ENCODE measurements around the gene C16orf95.

Gene C16orf95

DNA sequence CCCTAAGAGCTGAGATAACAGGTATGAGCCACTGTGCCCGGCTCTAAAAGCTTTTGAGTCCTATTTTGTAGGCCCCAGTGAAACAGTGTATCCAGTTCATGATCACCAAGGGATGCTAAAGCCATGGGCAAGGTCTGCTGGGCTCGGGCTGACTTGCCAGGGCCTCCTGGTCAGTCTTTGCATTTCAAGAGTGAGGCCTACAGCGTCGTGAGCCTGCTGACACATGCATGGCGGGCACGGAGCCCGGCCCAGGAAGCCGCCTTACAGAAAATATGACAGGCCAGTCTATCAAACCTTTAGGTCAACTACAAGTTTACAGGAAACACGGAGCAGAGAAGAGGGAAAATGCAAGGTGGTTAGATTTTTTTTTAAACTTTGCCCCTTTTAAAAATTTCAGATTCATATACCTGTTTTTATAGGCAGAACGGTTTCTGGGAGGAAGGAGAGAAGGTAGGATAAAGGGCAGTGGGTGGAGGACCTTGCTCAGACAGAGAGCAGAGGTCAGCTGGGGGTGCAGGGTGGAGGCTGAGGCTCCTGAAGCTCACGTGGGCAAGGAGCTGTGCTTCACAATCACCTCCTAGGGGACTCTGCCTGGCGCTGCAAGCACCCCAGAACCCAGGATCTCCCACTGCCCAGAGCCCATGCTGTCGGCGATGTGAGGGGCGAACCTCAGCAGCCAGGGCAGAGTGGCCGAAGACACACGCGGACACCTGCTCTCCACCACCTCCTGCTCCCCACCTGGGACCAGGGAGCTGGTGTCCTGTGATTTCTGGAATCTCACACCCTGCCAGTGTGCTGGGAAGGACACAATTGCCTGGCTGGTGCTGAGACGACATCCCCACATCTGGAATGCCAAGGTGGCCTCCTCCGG lies 21.3 kb downstream of the C16orf95 start:
- in situ Hi-C loops (cut with MboI; ENCODE audit: low sequenced_read_pairs): loop anchor here (25.0 kb wide), 1 partner anchor 734 kb away; the partner anchor contains the start of genes FOXC2 and MTHFSD

- in situ Hi-C loops (cut with MboI; ENCODE audit: low sequenced_read_pairs): loop anchor here (25.0 kb wide), 1 partner anchor 733 kb away; the partner anchor contains the start of genes FOXC2 and MTHFSD
These were observed 21.9 kb downstream of the C16orf95 start for GRCh38 chr16:87295259-87295658.

DNA sequence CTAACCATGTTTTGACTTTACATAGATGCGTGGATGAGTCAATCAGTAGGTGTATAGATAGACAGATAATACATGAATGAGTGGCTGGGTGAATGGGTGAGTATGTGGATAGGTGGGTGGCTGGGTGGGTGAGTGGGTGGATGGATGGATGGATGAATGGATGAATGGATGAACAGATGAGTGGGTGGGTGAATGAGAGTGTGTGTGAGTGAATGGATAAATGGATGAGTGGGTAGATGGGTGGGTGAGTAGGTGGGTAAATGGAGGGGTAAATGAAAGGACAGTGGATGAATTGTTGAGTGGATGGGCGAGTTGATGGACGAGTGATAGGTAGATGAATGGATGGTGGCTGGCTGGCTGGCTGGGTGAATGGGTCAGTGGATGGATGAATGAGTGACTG lies 23.2 kb downstream of the C16orf95 start:
- in situ Hi-C loops (cut with MboI; ENCODE audit: low sequenced_read_pairs): loop anchor here (25.0 kb wide), 1 partner anchor 732 kb away; the partner anchor contains the start of genes FOXC2 and MTHFSD

DNA sequence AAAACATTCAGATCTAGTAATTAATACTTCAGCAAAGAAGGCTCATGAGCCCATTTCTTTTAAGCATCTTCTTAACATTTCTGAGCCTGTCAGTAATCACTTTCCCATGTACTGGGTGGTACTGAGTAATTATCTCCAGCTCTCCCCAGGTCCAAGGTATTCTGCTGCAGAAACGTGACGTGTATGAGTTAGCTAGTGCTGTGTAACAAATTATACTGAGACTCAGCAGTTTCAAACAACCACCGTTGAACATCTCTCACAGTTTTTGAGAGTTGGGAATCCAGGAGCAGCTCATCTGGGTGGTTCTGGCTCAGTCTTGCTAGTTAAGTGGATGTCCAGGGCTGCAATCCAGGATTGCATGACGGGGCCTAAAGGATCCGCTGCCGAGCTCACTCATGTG lies 25.2 kb downstream of the C16orf95 start:
- in situ Hi-C loops (cut with MboI; ENCODE audit: low sequenced_read_pairs): loop anchor here (25.0 kb wide), 1 partner anchor 730 kb away; the partner anchor contains the start of genes FOXC2 and MTHFSD

DNA sequence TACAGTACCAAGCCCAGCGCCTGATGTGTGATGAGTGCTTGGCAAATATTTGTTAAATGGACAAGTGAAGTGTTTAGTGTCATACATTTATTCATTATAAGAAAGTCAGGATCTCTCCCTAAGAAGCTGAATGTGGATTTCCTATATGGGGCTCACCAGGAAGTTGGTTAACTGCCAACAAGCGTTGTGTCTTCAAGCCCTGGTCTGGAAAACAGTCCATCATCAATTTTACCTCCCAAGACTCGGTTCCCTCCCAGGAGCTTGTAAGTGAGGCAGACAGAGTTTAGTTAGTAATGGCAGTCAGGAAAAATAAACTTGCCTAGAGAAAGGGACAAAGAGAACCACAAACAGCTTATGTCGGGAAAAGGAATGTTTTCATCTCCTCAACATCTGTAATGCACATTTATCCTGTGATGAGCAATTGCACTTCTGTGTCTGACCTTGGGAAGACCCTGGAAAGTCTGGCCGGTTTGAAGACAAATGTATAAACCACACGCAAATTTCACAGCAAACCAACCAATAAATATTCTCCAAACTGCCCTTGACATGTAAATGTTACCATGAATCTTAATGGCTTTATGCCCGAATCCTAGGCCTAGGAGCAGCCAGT lies 28.3 kb downstream of the C16orf95 start:
- in situ Hi-C loops (cut with MboI; ENCODE audit: low sequenced_read_pairs): loop anchor here (25.0 kb wide), 1 partner anchor 727 kb away; the partner anchor contains the start of genes FOXC2 and MTHFSD

- in situ Hi-C loops (cut with MboI; ENCODE audit: low sequenced_read_pairs): loop anchor here (25.0 kb wide), 1 partner anchor 725 kb away; the partner anchor contains the start of genes FOXC2 and MTHFSD
These were observed 30.2 kb downstream of the C16orf95 start for GRCh38 chr16:87286839-87287626.

DNA sequence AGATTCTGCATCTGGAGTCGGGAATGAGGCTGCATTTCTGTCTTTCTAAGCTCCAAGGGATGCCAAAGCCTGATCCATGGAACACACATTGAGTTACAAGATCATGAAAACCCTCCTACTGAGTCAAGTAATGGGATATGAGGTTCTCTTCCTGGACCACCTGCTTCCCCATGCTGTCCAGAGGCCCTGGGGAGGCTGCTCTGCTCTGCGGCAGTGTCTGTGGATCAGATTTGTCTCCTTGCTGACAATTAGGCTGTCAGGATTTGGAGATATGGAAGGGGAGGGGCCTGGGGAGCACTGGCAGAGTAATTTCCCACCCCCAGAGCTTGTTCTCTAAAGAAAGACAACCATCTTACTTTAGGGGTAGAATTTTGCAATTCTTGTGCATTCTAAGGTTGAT lies 33.0 kb downstream of the C16orf95 start:
- in situ Hi-C loops (cut with MboI; ENCODE audit: low sequenced_read_pairs): loop anchor here (25.0 kb wide), 1 partner anchor 722 kb away; the partner anchor contains the start of genes FOXC2 and MTHFSD

DNA sequence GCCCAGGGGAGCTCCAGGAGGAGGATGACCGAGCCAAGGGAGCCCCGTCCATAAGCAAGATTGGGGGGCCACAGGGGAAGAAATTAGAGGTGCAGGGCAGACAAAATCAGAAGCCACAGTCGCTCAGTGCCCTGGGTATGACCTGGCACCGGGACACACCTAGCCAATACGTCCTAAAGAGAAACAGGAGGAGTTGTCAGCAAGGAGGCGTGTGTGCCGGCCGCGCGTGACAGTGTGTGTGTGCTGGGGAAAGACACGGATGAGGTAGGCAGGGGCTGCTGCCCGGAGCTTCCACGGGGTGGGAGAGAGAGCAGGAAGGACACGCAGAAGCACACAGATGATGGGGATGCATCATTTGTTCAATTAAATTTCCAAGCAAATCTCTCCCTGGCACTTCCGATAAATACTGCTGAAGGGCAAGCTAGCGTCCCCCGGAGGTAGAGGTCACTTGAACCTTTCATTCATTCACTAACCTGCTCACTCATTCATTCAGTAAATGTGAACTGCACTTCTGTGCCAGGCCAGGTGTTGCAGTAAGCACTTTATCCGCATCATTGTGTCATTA lies 38.0 kb downstream of the C16orf95 start:
- in situ Hi-C loops (cut with MboI; ENCODE audit: low sequenced_read_pairs): loop anchor here (25.0 kb wide), 1 partner anchor 717 kb away; the partner anchor contains the start of genes FOXC2 and MTHFSD

GRCh38 chr16:87278191-87279093 lies 38.8 kb downstream of the C16orf95 start:
- in situ Hi-C loops (cut with MboI; ENCODE audit: low sequenced_read_pairs): loop anchor here (25.0 kb wide), 1 partner anchor 716 kb away; the partner anchor contains the start of genes FOXC2 and MTHFSD

DNA sequence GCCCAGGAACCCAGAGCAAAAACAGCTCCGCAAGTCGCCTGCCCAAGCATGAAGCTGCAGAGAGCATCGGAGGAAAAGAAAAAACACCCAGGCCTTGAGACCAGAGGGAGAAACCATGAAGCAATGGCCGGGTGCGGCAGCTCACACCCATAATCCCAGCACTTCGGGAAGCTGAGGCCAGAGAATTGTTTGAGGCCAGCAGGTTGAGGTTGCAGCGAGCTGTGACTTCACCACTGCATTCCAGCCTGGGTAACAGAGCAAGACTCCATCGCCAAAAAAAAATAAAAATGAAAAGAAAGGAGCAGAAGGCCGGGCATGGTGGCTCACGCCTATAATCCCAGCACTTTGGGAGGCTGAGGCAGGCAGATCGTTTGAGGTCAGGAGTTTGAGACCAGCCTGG lies 40.3 kb downstream of the C16orf95 start:
- in situ Hi-C loops (cut with MboI; ENCODE audit: low sequenced_read_pairs): loop anchor here (25.0 kb wide), 1 partner anchor 715 kb away; the partner anchor contains the start of genes FOXC2 and MTHFSD

- in situ Hi-C loops (cut with MboI; ENCODE audit: low sequenced_read_pairs): loop anchor here (25.0 kb wide), 1 partner anchor 714 kb away; the partner anchor contains the start of genes FOXC2 and MTHFSD
These were observed 41.0 kb downstream of the C16orf95 start for GRCh38 chr16:87276091-87276701.

GRCh38 chr16:87274794-87275193 lies 42.4 kb downstream of the C16orf95 start:
- in situ Hi-C loops (cut with MboI; ENCODE audit: low sequenced_read_pairs): loop anchor here (25.0 kb wide), 1 partner anchor 712 kb away; the partner anchor contains the start of genes FOXC2 and MTHFSD

DNA sequence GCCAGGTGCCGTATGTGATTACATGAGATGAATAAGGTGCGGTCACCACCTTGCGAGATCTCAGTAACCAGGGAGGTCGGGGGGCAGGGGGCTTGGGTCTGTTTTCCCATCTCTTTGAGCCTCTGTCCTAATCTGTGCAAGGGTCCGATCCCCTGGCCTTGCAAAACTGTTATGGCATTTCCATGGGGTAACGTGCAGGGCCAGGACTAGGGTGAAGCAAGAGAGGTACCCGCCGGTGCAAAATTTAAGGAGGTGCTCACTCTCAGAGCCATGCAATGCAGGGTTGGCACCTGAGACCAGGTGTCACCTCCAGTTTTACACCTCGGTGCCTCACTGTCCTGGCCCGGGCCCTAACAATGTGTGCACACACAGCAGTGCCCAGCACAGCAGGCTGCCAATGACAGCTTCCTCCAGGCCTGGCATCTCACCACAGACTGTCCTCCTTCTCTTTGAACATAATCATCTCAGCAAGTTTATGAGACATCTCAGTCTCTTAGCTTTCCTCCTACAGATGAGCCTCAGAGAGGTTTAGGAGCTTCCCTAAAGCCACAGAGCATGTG lies 43.6 kb downstream of the C16orf95 start:
- in situ Hi-C loops (cut with MboI; ENCODE audit: low sequenced_read_pairs): no loop called here

- in situ Hi-C loops (cut with MboI; ENCODE audit: low sequenced_read_pairs): no loop called here
These were observed 45.9 kb downstream of the C16orf95 start for GRCh38 chr16:87271256-87271655.

DNA sequence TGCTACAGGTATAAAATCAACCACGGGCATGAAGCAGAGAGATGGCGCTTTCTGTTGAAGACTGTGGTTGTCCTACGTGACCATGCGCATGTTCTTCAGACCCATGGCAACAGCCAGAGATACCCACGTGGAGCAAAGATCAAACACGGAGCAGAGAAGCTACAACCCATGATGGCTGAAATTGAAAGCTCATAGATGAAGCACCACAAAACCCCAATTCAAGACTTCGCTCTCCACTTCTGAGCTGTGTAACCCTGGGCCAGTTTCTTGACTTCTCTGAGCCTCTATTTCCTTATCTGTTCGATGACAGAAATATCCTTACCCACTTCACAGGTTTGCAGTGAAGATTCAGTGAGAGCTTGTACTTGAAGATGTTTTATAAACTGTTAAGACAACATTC lies 49.6 kb downstream of the C16orf95 start:
- in situ Hi-C loops (cut with MboI; ENCODE audit: low sequenced_read_pairs): no loop called here

DNA sequence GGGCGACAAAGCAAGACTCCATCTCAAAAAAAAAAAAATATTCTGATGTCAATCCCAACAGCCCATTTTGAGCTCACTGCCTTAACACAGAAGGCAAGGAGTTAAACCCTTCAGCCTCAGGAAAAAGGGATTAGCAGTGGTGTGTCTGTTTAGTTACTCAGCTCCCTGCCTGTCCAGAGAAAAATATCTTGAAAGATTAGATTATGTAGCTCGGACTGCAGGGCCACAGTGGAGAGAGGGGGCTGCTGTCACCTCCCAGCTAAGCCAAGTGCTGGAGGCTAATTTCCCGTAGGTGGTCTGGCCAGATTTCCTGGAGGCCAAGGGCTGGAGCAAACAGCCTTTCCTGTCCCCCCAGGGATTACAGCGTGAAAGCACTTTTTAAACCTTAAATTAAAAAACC lies 50.3 kb downstream of the C16orf95 start:
- in situ Hi-C loops (cut with MboI; ENCODE audit: low sequenced_read_pairs): no loop called here

DNA sequence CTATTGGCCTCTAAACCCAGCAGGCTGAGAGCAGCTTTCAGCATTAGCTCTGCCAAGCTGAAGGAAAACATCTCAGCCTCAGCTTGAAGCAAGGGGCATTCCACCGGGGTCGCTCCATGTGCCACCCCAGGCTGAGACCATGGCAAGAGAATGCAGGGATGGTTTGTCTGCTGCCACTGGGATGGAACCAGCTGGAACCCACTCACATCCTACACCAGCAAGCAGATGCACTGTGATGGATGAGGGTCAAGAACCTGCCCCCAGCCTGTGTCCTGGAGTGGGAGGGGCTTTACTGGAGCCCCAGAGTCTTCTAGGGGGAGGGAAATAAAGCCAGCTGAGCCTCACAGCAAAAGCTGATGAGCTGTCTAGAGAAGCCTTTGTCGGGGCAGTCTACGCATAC lies 51.9 kb downstream of the C16orf95 start:
- in situ Hi-C loops (cut with MboI; ENCODE audit: low sequenced_read_pairs): no loop called here

DNA sequence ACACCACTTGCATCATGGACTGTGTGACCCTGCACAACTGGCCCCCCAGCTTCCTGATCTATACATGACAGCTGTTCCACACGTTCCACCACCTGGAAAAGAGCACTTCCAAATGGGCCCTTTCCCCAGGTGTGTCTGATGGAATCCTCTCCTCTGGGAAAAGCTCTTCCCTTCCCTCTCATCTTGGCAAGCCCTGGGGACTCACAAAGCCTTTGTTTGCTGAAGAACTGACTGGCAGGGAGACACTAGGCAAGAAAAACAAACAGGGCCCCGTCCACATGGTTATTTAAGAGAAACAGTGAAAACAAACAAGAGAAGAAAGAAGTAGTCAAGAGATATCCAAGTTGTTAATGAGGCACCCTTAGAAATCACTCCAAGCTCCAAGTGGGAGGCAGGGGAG lies 52.6 kb downstream of the C16orf95 start:
- in situ Hi-C loops (cut with MboI; ENCODE audit: low sequenced_read_pairs): no loop called here

All from HL-60/S4 treated with retinoic acid at 250 ng/mL for 4 days and 3 days (cell line).